HG02970 (cell line): Measurements from ENCODE around the gene NCK2.

ENCODE experiments used
- ATAC-seq: cut with Tn5 transposase; IDR thresholded peaks from one replicate; pipeline ENCODE4 v1.9.1; 2021; ENCODE audit warnings: mild to moderate bottlenecking, moderate library complexity, moderate number of reproducible peaks; ENCODE audit not compliant: unreplicated experiment, low FRiP score

The NCK2 gene

GRCh38 chr2:105774781-105775337, 30.1 kb downstream of the NCK2 start:
- ATAC-seq = no peak

GRCh38 chr2:105775809-105776559, 31.3 kb downstream of the NCK2 start:
- ATAC-seq = no peak

GRCh38 chr2:105776560-105776928, 31.8 kb downstream of the NCK2 start:
- no peak for ATAC-seq

- ATAC-seq = no peak
These were observed 32.3 kb downstream of the NCK2 start for GRCh38 chr2:105777031-105777482.

- ATAC-seq = no peak
These were observed 32.9 kb downstream of the NCK2 start for GRCh38 chr2:105777506-105778055.

GRCh38 chr2:105778080-105778607, 33.4 kb downstream of the NCK2 start:
- no peak for ATAC-seq

- no peak for ATAC-seq
These were observed 34.7 kb downstream of the NCK2 start for GRCh38 chr2:105779394-105779793.

GRCh38 chr2:105780606-105781005, 35.9 kb downstream of the NCK2 start:
- no peak for ATAC-seq

GRCh38 chr2:105781274-105781978, 36.7 kb downstream of the NCK2 start:
- ATAC-seq = no peak

GRCh38 chr2:105782123-105782522, 37.4 kb downstream of the NCK2 start:
- ATAC-seq = no peak

GRCh38 chr2:105782646-105783045, 37.9 kb downstream of the NCK2 start:
- no peak for ATAC-seq

GRCh38 chr2:105783151-105783738, 38.5 kb downstream of the NCK2 start:
- no peak for ATAC-seq

GRCh38 chr2:105783972-105784371, 39.3 kb downstream of the NCK2 start:
- ATAC-seq = no peak

GRCh38 chr2:105784589-105784988, 39.9 kb downstream of the NCK2 start:
- no peak for ATAC-seq

- no peak for ATAC-seq
These were observed 40.6 kb downstream of the NCK2 start for GRCh38 chr2:105785095-105785847.

GRCh38 chr2:105786231-105787230, 41.8 kb downstream of the NCK2 start:
- ATAC-seq = no peak

- no peak for ATAC-seq
These were observed 42.9 kb downstream of the NCK2 start for GRCh38 chr2:105787376-105788318.
